Ovary (tissue), 9 donors: ENCODE measurements around the gene SLC45A2. TPM values are rescaled to one million over a fixed set of nuclear protein-coding genes. Genes with fewer than 3 reads are reported as not detected.

Source experiments
- DNase-seq, 5 donors: peaks; one replicate each; pipeline ENCODE4 v3.0.0-alpha.2; 2019 to 2020
- H3K27ac ChIP-seq, 2 donors: fragments of 200-600 bp; one replicate each; pipeline versions ENCODE4 v1.5.1 to v1.8.0; 2019 to 2022
- H3K27me3 ChIP-seq: fragments of 200-600 bp; one replicate; pipeline ENCODE4 v1.8.0; 2022
- H3K36me3 ChIP-seq: fragments of 200-600 bp; sonication (generic); one replicate; pipeline ENCODE4 v1.5.1; 2019
- H3K4me1 ChIP-seq: one replicate; pipeline ENCODE4 v1.8.1; 2013; ENCODE audit warnings: mild to moderate bottlenecking, moderate library complexity; ENCODE audit not compliant: insufficient read depth
- H3K4me3 ChIP-seq: fragments of 200-600 bp; sonication (generic); one replicate; pipeline ENCODE4 v1.5.1; 2017
- H3K9me3 ChIP-seq, 2 donors: fragments of 200-600 bp in 1 of 2; sonication (generic) in 1 of 2; one replicate each; pipeline versions ENCODE4 v1.5.1 to v1.8.1; 2013 to 2019; ENCODE audit warnings: mild to moderate bottlenecking in 1 of 2, moderate library complexity in 1 of 2
- CTCF ChIP-seq, 3 donors: fragments of 450-650 bp in 2 of 3; fragments of 200-600 bp in 1 of 3; IDR thresholded peaks; one replicate each; pipeline versions ENCODE4 v1.5.1 to v1.8.0; 2016 to 2022; ENCODE audit warnings: antibody characterized with exemption in 3 of 3, mild to moderate bottlenecking in 1 of 3
- EP300 ChIP-seq: sonication (generic); formaldehyde crosslinking; IDR thresholded peaks from one replicate; pipeline ENCODE4 v1.6.1; 2017; ENCODE audit warnings: antibody characterized with exemption
- POLR2A ChIP-seq: fragments of 450-650 bp; IDR thresholded peaks from one replicate; pipeline ENCODE4 v1.6.1; 2017; ENCODE audit warnings: antibody characterized with exemption, mild to moderate bottlenecking, moderate library complexity
- WGBS, 3 donors: extraction: QIAGEN DNeasy Blood & Tissue Kit in 1 of 3; methylation state at CpG; one replicate each; pipeline versions ENCODE4 v1.1.5 to v1.1.7; 2013 to 2017; 5-methylcytosine and 5-hydroxymethylcytosine counted together
- intact Hi-C, 4 donors: fragments of 100-400 bp; cut with DNase I; formaldehyde crosslinking; loops; one replicate each; pipeline versions ENCODE4 v1.11.0 to v1.15.1; 2022 to 2023
- polyA plus RNA-seq, 2 donors: library from polyadenylated mRNA; stranded (reverse); fragments of 200-250 nt in 1 of 2; fragments of 350-450 nt in 1 of 2; fragmentation: Illumina TruSeq in 1 of 2; extraction: RNeasy Lipid Tissue Mini Kit (QIAGEN cat#74804) in 1 of 2; gene quantifications; one replicate each; pipeline ENCODE4 v1.2.3, GENCODE V29; 2013 to 2014
- total RNA-seq, 7 donors: library from RNA; depleted of rRNA in 2 of 7; stranded (reverse); fragments of >200 nt in 2 of 7; fragmentation: NEBNext Ultra II Directional in 3 of 7; extraction: Animal tissue kit (Norgen Biotek cat#: 25700) in 3 of 7; gene quantifications; one replicate each; pipeline versions ENCODE4 v1.1.0 to v1.2.4, GENCODE V29; 2016 to 2023
- donor health status: DM: no; HTN: no; CAD: no; lungs with moderate emphysema.
- donor health status: DM: no; HTN: no; CAD: no.
- donor health status: Bipolar disorder and iron deficiency.
- donor health status: DM: yes; HTN: yes; CAD: no.
- donor health status: DM: no; HTN: no; CAD: no.
- donor health status: DM: yes; HTN: yes; CAD: no.

Gene SLC45A2
- total and polyA plus RNA-seq, 9 donors: 0.15 TPM; not detected in 8

GRCh38 chr5:33997331-33997983 lies 13.0 kb upstream of the SLC45A2 start:
- TF ChIP-seq EP300 (no peak), CTCF (IDR thresholded peaks at IDR 0.05) (no peak), POLR2A (no peak)
- intact Hi-C loops: no loop called here
- Histone ChIP-seq H3K4me3 (no peak overlapping the region), H3K27ac (no peak overlapping the region), H3K4me1 (peaks cover 8% of the 10 kb centered on the region), H3K27me3 (no peaks in the 10 kb centered on the region), H3K9me3 (no peaks in the 10 kb centered on the region), H3K36me3 (no peaks in the 10 kb centered on the region)
- WGBS, 3 donors: 44 to 49% (median 45%) methylated on average over 6 of the region's 6 CpGs
- DNase-seq: peak; percentile 26 to 53 (median 42)

GRCh38 chr5:33995865-33996264 lies 11.4 kb upstream of the SLC45A2 start:
- Histone ChIP-seq H3K4me3 (no peak overlapping the region), H3K4me1 (peaks cover 6% of the 10 kb centered on the region), H3K36me3 (no peaks in the 10 kb centered on the region), H3K27ac (no peak overlapping the region), H3K27me3 (no peaks in the 10 kb centered on the region), H3K9me3 (no peaks in the 10 kb centered on the region)
- TF ChIP-seq CTCF (IDR thresholded peaks at IDR 0.05): no peak
- TF ChIP-seq POLR2A: no peak
- no peak for TF ChIP-seq EP300
- 13 to 19% (median 15%) methylated on average over 2 of the region's 2 CpGs for WGBS, 3 donors
- intact Hi-C loops: no loop called here
- no peak for DNase-seq

- no peak overlapping the region for H3K4me3 ChIP-seq
- no peak for DNase-seq
- H3K9me3 ChIP-seq: no peaks in the 10 kb centered on the region
- H3K27me3 ChIP-seq: no peaks in the 10 kb centered on the region
- intact Hi-C loops: no loop called here
- TF ChIP-seq CTCF (IDR thresholded peaks at IDR 0.05) (no peak), POLR2A (no peak), EP300 (no peak)
- 63 to 72% (median 64%) methylated on average over 1 of the region's 1 CpG for WGBS, 3 donors
- no peaks in the 10 kb centered on the region for H3K36me3 ChIP-seq
- H3K4me1 ChIP-seq: peaks cover 6% of the 10 kb centered on the region
- H3K27ac ChIP-seq: no peak overlapping the region
Observed at GRCh38 chr5:33994845-33995244, 10.4 kb upstream of the SLC45A2 start.

- no peaks in the 10 kb centered on the region for H3K9me3 ChIP-seq
- no peaks in the 10 kb centered on the region for H3K27me3 ChIP-seq
- H3K27ac ChIP-seq: no peak overlapping the region
- H3K36me3 ChIP-seq: no peaks in the 10 kb centered on the region
- no peak for TF ChIP-seq EP300
- TF ChIP-seq POLR2A: no peak
- TF ChIP-seq CTCF (IDR thresholded peaks at IDR 0.05): no peak
- intact Hi-C loops: no loop called here
- H3K4me3 ChIP-seq: no peak overlapping the region
- H3K4me1 ChIP-seq: peaks cover 6% of the 10 kb centered on the region
- WGBS, 3 donors: 90 to 93% (median 93%) methylated on average over 2 of the region's 2 CpGs
- DNase-seq: no peak
Observed at GRCh38 chr5:33992864-33993263, 8.4 kb upstream of the SLC45A2 start.
